ENCODE results near the gene NSMF. TPM values are rescaled to one million over a fixed set of nuclear protein-coding genes. Genes with fewer than 3 reads are reported as not detected.

Gene NSMF
- total and polyA plus RNA-seq, 2 of the 8 experiments (the other 6 are each of a cell fraction or from before 2014, with no cell fraction given), result 56.7 to 65.1 TPM

GRCh38 chr9:137432687-137433348 lies 26.3 kb downstream of the NSMF start:
- H3K4me1 ChIP-seq (replicated peaks in 1 of 4; ENCODE audit: control insufficient read depth in 3 of 4, insufficient read depth in 4 of 4, low read length in 3 of 4), result peaks cover 0 to 3% (median 0%) of the 10 kb centered on the region in 4 experiments; a peak in 2 of 7 replicates
- ChIA-PET CTCF (ENCODE audit: partially characterized antibody) (interaction anchor here (0.9 to 2.5 kb wide), 4 partner anchors 8 to 28 kb away, joined by 3 to 7 read pairs (median 4); partner anchors contain the start of genes ENTPD8, EXD3 and NOXA1), POLR2A (ENCODE audit: partially characterized antibody) (interaction anchor here (2.5 kb wide), 1 partner anchor 10 kb away, joined by 11 read pairs; the partner anchor contains the start of genes EXD3 and NOXA1)
- no peaks in the 10 kb centered on the region for H3K9me3 ChIP-seq (ENCODE audit: insufficient read depth in 2 of 2, low read depth in 1 of 2, low read length in 1 of 2)
- H3K4me3 ChIP-seq (ENCODE audit: extremely low read depth in 1 of 4, insufficient read depth in 2 of 4, low read depth in 3 of 4, low read length in 4 of 4), result no peak overlapping the region
- WGBS, 2 experiments (ENCODE audit: extremely low coverage in 1 of 2, insufficient coverage in 1 of 2, insufficient read length in 1 of 2, insufficient replicate concordance in 2 of 2, low coverage in 1 of 2, low lambda C conversion rate in 2 of 2, missing lambda C conversion rate in 1 of 2), result 92% methylated on average over 20 of the region's 20 CpGs; no CpG with 5 or more reads in 1 of the 2 experiments
- H3K4ac ChIP-seq (replicated peaks; ENCODE audit: insufficient read length, low read depth, low read length), result no peak overlapping the region
- no peak overlapping the region for H2BK5ac ChIP-seq (ENCODE audit: low read depth, low read length)
- no peak overlapping the region for H3K4me2 ChIP-seq (ENCODE audit: insufficient read depth in 1 of 2, low read depth in 2 of 2, low read length in 2 of 2)
- H3K14ac ChIP-seq (ENCODE audit: insufficient read length), result no peak overlapping the region
- no peak for TF ChIP-seq HDAC6 (IDR thresholded peaks at IDR 0.05; ENCODE audit: low read depth, low read length)
- no peak overlapping the region for H2BK15ac ChIP-seq (ENCODE audit: low read length)
- no peak overlapping the region for H2BK20ac ChIP-seq (ENCODE audit: low read length)
- H3K36me3 ChIP-seq (ENCODE audit: control insufficient read depth in 2 of 4, insufficient read depth in 4 of 4, low read length in 3 of 4), result no peaks in the 10 kb centered on the region
- H3K27me3 ChIP-seq (replicated peaks in 1 of 4; ENCODE audit: control insufficient read depth in 3 of 4, extremely low read depth in 1 of 4, insufficient read depth in 3 of 4, low read length in 3 of 4), result no peaks in the 10 kb centered on the region
- no peak overlapping the region for H2BK120ac ChIP-seq (replicated peaks; ENCODE audit: low read depth, low read length)
- no peaks in the 10 kb centered on the region for H4K20me1 ChIP-seq (replicated peaks in 1 of 2; ENCODE audit: control insufficient read depth in 1 of 2, insufficient read depth in 2 of 2, low read length in 2 of 2)
- H3K27ac ChIP-seq (ENCODE audit: low read depth, low read length), result no peak overlapping the region
- H3K79me2 ChIP-seq (ENCODE audit: control insufficient read depth in 1 of 2, insufficient read depth in 2 of 2, low read length in 2 of 2), result no peaks in the 10 kb centered on the region
- no peak overlapping the region for H3K23ac ChIP-seq (ENCODE audit: insufficient read length)
- no peak overlapping the region for H3K9ac ChIP-seq (replicated peaks in 1 of 4; ENCODE audit: extremely low read depth in 1 of 4, low read depth in 3 of 4, low read length in 3 of 4)
- H4K5ac ChIP-seq (ENCODE audit: insufficient read length, low read depth, low read length), result no peak overlapping the region
- H3K79me1 ChIP-seq (ENCODE audit: low read depth, low read length), result no peaks in the 10 kb centered on the region
- no peak overlapping the region for H2AFZ ChIP-seq (ENCODE audit: low read length)
- no peak for DNase-seq (ENCODE audit: low read depth in 1 of 2, low spot score in 2 of 2)
- FAIRE-seq, result no peak
- no peaks in the 10 kb centered on the region for H3K23me2 ChIP-seq (ENCODE audit: low read depth, low read length)
- no peak overlapping the region for H3K56ac ChIP-seq (replicated peaks; ENCODE audit: insufficient read length, low read depth, low read length)
- H3K18ac ChIP-seq (ENCODE audit: extremely low read depth, low read length), result no peak overlapping the region
- H4K8ac ChIP-seq (ENCODE audit: extremely low read depth, insufficient read depth, low read length), result no peak overlapping the region
- no peak overlapping the region for H2BK12ac ChIP-seq (ENCODE audit: low read depth, low read length)
- H4K91ac ChIP-seq (replicated peaks; ENCODE audit: insufficient read length, low read length), result no peak overlapping the region
- no peak overlapping the region for H2AK5ac ChIP-seq (ENCODE audit: low read depth, low read length)

All from H1 (cell line).